Measurements from ENCODE around the gene IGSF23.

IGSF23 gene

GRCh38 chr19:44605547-44605946 is 7.8 kb upstream of the IGSF23 start:
- H3K9me3 ChIP-seq (ENCODE audit: control insufficient read depth, insufficient read depth, low read length), result no peaks in the 10 kb centered on the region; the same call in 1 of the 2 replicates
- TF ChIP-seq EZH2phosphoT487 (IDR thresholded peaks at IDR 0.05; ENCODE audit: borderline replicate concordance, low read length) (no peak), CTCF (IDR thresholded peaks at IDR 0.05; ENCODE audit: low read depth, low read length, poor library complexity, severe bottlenecking) (no peak)
- H3K79me2 ChIP-seq (ENCODE audit: control insufficient read depth, low read length), result no peaks in the 10 kb centered on the region
- no peaks in the 10 kb centered on the region for H4K20me1 ChIP-seq (ENCODE audit: control insufficient read depth, insufficient read depth, low read depth, low read length)
- no peaks in the 10 kb centered on the region for H3F3A ChIP-seq (ENCODE audit: control insufficient read depth, insufficient read depth)
- no peaks in the 10 kb centered on the region for H3K27me3 ChIP-seq (ENCODE audit: control insufficient read depth, low read length)
- no peaks in the 10 kb centered on the region for H3K4me1 ChIP-seq (ENCODE audit: control insufficient read depth, low read length)
- H3K4me2 ChIP-seq (ENCODE audit: low read length), result no peak overlapping the region
- no peak overlapping the region for H3K27ac ChIP-seq (ENCODE audit: low read depth, low read length)
- H3K9me2 ChIP-seq (replicated peaks; ENCODE audit: control insufficient read depth, low read length), result no peaks in the 10 kb centered on the region
- H3K36me3 ChIP-seq (ENCODE audit: control insufficient read depth, low read length), result no peaks in the 10 kb centered on the region
- H3K4me3 ChIP-seq (ENCODE audit: low read length), result no peak overlapping the region

DNA sequence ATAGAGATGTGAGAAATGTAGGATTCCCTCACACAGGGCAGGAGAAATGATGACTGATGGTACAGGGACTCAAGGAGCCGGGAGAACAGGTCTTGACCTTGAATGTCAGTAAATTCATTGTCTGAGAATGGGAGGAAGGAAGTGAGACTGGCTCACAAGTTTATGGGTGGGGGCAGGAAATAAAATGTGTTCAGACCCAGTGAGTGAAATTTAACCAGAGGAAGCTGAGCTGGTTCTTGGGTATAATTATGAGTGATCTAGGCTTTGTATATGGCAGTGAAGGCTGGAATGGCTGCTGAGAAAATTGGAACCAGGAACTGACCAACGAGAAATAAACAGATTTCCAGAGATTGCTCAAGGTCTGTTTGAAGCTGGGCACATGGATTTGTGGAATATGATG is 6.3 kb upstream of the IGSF23 start:
- no peak overlapping the region for H3K4me2 ChIP-seq (ENCODE audit: low read length)

DNA sequence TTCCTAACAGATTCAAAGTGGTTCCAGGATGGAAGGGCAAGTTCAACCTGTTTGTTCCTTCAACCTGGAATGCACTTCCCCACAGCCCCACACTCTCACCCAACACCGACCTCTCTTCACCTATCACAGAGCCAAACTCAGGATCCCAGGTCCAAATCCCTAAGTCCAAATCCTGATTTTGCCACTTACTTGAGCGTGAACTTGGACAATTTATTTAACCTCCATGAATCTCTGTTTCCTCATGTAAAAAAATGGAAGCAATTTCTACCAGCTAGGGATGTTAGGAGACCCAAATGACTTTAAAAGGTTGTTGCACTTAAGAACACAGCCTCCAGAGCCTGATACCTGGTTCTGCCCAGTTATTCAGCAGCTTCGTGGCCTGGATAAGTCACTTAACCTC is 5.4 kb upstream of the IGSF23 start:
- Histone ChIP-seq H3K9me2 (replicated peaks; ENCODE audit: control insufficient read depth, low read length) (no peaks in the 10 kb centered on the region), H3K27ac (ENCODE audit: low read depth, low read length) (no peak overlapping the region), H3K9me3 (ENCODE audit: control insufficient read depth, insufficient read depth, low read length) (no peaks in the 10 kb centered on the region; the same call in 1 of the 2 replicates), H3K36me3 (ENCODE audit: control insufficient read depth, low read length) (no peaks in the 10 kb centered on the region), H3K79me2 (ENCODE audit: control insufficient read depth, low read length) (no peaks in the 10 kb centered on the region), H3K4me1 (ENCODE audit: control insufficient read depth, low read length) (no peaks in the 10 kb centered on the region), H3F3A (ENCODE audit: control insufficient read depth, insufficient read depth) (no peaks in the 10 kb centered on the region), H4K20me1 (ENCODE audit: control insufficient read depth, insufficient read depth, low read depth, low read length) (no peaks in the 10 kb centered on the region), H3K27me3 (ENCODE audit: control insufficient read depth, low read length) (no peaks in the 10 kb centered on the region), H3K4me2 (ENCODE audit: low read length) (no peak overlapping the region), H3K4me3 (ENCODE audit: low read length) (no peak overlapping the region)
- TF ChIP-seq CTCF (IDR thresholded peaks at IDR 0.05; ENCODE audit: low read depth, low read length, poor library complexity, severe bottlenecking), result no peak
- TF ChIP-seq EZH2phosphoT487 (IDR thresholded peaks at IDR 0.05; ENCODE audit: borderline replicate concordance, low read length), result no peak

More for the DNA sequence above, 6.3 kb upstream of the IGSF23 start:
- H3K4me1 ChIP-seq (ENCODE audit: control insufficient read depth, low read length), result no peaks in the 10 kb centered on the region
- no peaks in the 10 kb centered on the region; the same call in 1 of the 2 replicates for H3K9me3 ChIP-seq (ENCODE audit: control insufficient read depth, insufficient read depth, low read length)
- no peak overlapping the region for H3K4me3 ChIP-seq (ENCODE audit: low read length)
- no peaks in the 10 kb centered on the region for H4K20me1 ChIP-seq (ENCODE audit: control insufficient read depth, insufficient read depth, low read depth, low read length)
- no peaks in the 10 kb centered on the region for H3K9me2 ChIP-seq (replicated peaks; ENCODE audit: control insufficient read depth, low read length)
- H3F3A ChIP-seq (ENCODE audit: control insufficient read depth, insufficient read depth), result no peaks in the 10 kb centered on the region
- no peak overlapping the region for H3K27ac ChIP-seq (ENCODE audit: low read depth, low read length)
- H3K27me3 ChIP-seq (ENCODE audit: control insufficient read depth, low read length), result no peaks in the 10 kb centered on the region
- no peaks in the 10 kb centered on the region for H3K79me2 ChIP-seq (ENCODE audit: control insufficient read depth, low read length)
- TF ChIP-seq CTCF (IDR thresholded peaks at IDR 0.05; ENCODE audit: low read depth, low read length, poor library complexity, severe bottlenecking) (no peak), EZH2phosphoT487 (IDR thresholded peaks at IDR 0.05; ENCODE audit: borderline replicate concordance, low read length) (no peak)
- H3K36me3 ChIP-seq (ENCODE audit: control insufficient read depth, low read length), result no peaks in the 10 kb centered on the region

Data from DOHH2 (cell line).